ENCODE results near the gene GRPEL1. TPM values are rescaled to one million over a fixed set of nuclear protein-coding genes. Genes with fewer than 3 reads are reported as not detected.

Gene GRPEL1
- total RNA-seq, 1 experiment from 2014 or later: 78.2 TPM

DNA sequence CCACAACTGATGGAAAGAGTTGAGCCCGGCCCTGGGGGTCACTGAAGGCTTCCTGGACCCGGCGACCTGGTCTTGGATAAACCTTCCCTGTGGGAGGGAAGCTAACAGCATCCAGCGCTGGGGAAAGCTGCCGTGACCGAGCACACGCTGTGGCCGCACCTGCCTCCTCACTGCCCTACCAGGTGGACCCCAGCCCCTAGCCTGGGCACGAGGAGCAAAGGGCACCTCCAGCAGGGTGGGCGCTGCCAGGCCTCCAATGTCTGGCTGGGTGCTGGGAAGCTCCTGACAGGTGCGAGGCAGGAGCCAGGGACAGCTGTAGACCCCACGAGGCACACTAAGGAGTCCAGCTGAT lies 16.7 kb downstream of the GRPEL1 start:
- no peak overlapping the region for H3K4me3 ChIP-seq (ENCODE audit: low read depth, low read length, poor library complexity, severe bottlenecking)
- CTCF ChIA-PET: no interaction called here
- no peaks in the 10 kb centered on the region for H3K27me3 ChIP-seq (replicated peaks; ENCODE audit: insufficient read depth, low read depth, low read length, poor library complexity)
- no peak for DNase-seq (ENCODE audit: low spot score)
- BruUV-seq (replicated peaks): no TSS peak
- H3K9me3 ChIP-seq (ENCODE audit: low read depth, low read length, poor library complexity, severe bottlenecking): no peaks in the 10 kb centered on the region
- POLR2A ChIA-PET (ENCODE audit: low non-redundant PET): no interaction called here
- peaks cover 5% of the 10 kb centered on the region for H3K36me3 ChIP-seq (ENCODE audit: insufficient read depth, low read length, poor library complexity, severe bottlenecking)
- no peaks in the 10 kb centered on the region for H3K4me1 ChIP-seq (ENCODE audit: insufficient read depth, low read length, poor library complexity, severe bottlenecking)
- TF ChIP-seq EZH2 (IDR thresholded peaks at IDR 0.05; ENCODE audit: borderline replicate concordance, low read depth, low read length, poor library complexity, severe bottlenecking): no peak
- TF ChIP-seq, protein P1, sequence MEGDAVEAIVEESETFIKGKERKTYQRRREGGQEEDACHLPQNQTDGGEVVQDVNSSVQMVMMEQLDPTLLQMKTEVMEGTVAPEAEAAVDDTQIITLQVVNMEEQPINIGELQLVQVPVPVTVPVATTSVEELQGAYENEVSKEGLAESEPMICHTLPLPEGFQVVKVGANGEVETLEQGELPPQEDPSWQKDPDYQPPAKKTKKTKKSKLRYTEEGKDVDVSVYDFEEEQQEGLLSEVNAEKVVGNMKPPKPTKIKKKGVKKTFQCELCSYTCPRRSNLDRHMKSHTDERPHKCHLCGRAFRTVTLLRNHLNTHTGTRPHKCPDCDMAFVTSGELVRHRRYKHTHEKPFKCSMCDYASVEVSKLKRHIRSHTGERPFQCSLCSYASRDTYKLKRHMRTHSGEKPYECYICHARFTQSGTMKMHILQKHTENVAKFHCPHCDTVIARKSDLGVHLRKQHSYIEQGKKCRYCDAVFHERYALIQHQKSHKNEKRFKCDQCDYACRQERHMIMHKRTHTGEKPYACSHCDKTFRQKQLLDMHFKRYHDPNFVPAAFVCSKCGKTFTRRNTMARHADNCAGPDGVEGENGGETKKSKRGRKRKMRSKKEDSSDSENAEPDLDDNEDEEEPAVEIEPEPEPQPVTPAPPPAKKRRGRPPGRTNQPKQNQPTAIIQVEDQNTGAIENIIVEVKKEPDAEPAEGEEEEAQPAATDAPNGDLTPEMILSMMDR (conservative IDR thresholded peaks at IDR 0.05; ENCODE audit: low read depth, low read length): no peak
- intact Hi-C loops (cut with micrococcal nuclease; ENCODE audit: unreplicated experiment): no loop called here
- H3K27ac ChIP-seq (ENCODE audit: low read depth, low read length, poor library complexity, severe bottlenecking): no peak overlapping the region

DNA sequence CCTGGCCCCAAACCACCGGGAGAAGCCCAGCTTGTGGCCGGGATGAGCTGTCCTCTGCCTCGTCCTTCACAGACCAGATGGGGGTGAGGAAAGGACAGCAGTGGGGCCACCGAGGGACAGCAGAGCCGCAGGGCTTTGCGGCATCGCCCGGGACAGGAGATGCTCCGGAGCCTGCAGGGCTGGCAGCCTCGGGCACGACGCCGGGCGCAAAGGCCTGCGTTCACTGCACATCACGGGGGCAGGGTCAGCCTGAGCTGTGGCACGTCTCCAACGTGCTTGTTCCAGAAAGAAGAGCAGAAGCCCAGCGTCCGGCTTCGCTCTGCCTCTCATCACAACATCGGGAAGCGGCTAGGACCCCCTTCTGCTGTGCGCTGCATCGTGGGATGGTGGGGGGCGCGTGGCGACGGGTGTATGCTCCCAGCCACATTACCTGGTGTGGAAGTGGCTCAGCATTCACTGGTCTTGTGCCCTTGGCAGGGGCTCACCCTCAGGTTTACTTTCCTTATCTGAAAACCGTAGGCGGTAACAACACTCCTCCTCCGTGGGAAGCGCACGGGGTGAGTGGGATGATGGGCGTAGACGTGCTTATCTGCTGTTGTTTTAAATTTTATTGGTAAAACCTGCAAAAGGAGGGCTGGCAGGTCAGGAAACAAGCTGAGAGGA lies 17.3 kb downstream of the GRPEL1 start:
- no peak overlapping the region for H3K27ac ChIP-seq (ENCODE audit: low read depth, low read length, poor library complexity, severe bottlenecking)
- no peaks in the 10 kb centered on the region for H3K9me3 ChIP-seq (ENCODE audit: low read depth, low read length, poor library complexity, severe bottlenecking)
- intact Hi-C loops (cut with micrococcal nuclease; ENCODE audit: unreplicated experiment): no loop called here
- H3K27me3 ChIP-seq (replicated peaks; ENCODE audit: insufficient read depth, low read depth, low read length, poor library complexity): no peaks in the 10 kb centered on the region
- ChIA-PET CTCF (no interaction called here), POLR2A (ENCODE audit: low non-redundant PET) (no interaction called here)
- H3K4me3 ChIP-seq (ENCODE audit: low read depth, low read length, poor library complexity, severe bottlenecking): no peak overlapping the region
- no peak for TF ChIP-seq EZH2 (IDR thresholded peaks at IDR 0.05; ENCODE audit: borderline replicate concordance, low read depth, low read length, poor library complexity, severe bottlenecking)
- TF ChIP-seq, protein P1 (conservative IDR thresholded peaks at IDR 0.05; ENCODE audit: low read depth, low read length): no peak
- BruUV-seq (replicated peaks): no TSS peak
- no peaks in the 10 kb centered on the region for H3K4me1 ChIP-seq (ENCODE audit: insufficient read depth, low read length, poor library complexity, severe bottlenecking)
- peaks cover 5% of the 10 kb centered on the region for H3K36me3 ChIP-seq (ENCODE audit: insufficient read depth, low read length, poor library complexity, severe bottlenecking)
- DNase-seq (ENCODE audit: low spot score): no peak

DNA sequence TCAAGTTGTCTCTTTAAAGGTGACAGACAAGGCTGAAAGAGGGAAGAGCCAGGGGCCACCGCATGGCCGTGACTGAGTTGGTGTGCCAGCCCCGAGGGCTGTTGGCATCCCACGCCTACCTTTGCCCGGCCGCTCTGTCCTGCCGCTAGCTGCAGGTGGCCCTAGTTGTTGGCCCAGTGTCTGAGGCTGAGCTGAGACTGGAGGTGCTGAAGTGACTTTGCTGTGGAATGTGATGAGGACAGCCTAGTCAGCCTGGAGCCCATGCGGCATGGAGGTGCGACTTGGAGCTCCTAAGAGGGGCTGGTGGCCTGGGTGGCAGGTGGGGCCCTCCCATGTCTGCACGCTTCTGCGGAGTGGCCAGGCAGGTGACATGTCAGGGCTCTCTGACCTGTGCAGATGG lies 18.1 kb downstream of the GRPEL1 start:
- H3K4me3 ChIP-seq (ENCODE audit: low read depth, low read length, poor library complexity, severe bottlenecking): no peak overlapping the region
- no peaks in the 10 kb centered on the region for H3K27me3 ChIP-seq (replicated peaks; ENCODE audit: insufficient read depth, low read depth, low read length, poor library complexity)
- no peak for DNase-seq (ENCODE audit: low spot score)
- peaks cover 3% of the 10 kb centered on the region for H3K4me1 ChIP-seq (ENCODE audit: insufficient read depth, low read length, poor library complexity, severe bottlenecking)
- no peak overlapping the region for H3K27ac ChIP-seq (ENCODE audit: low read depth, low read length, poor library complexity, severe bottlenecking)
- CTCF ChIA-PET: no interaction called here
- intact Hi-C loops (cut with micrococcal nuclease; ENCODE audit: unreplicated experiment): no loop called here
- TF ChIP-seq, protein P1 (conservative IDR thresholded peaks at IDR 0.05; ENCODE audit: low read depth, low read length): no peak
- no peak for TF ChIP-seq EZH2 (IDR thresholded peaks at IDR 0.05; ENCODE audit: borderline replicate concordance, low read depth, low read length, poor library complexity, severe bottlenecking)
- H3K36me3 ChIP-seq (ENCODE audit: insufficient read depth, low read length, poor library complexity, severe bottlenecking): no peaks in the 10 kb centered on the region
- no peaks in the 10 kb centered on the region for H3K9me3 ChIP-seq (ENCODE audit: low read depth, low read length, poor library complexity, severe bottlenecking)
- no TSS peak for BruUV-seq (replicated peaks)
- POLR2A ChIA-PET (ENCODE audit: low non-redundant PET): no interaction called here
